Neural cell (in vitro differentiated cells): ENCODE results near the gene BRD9.
"Not testable (repeated sequence)": the region's sequence is repeated elsewhere in the genome, so short reads cannot be mapped to it uniquely, and the experiment has no call there.

ENCODE experiments used
- CTCF ChIP-seq: fragments of 450-650 bp; IDR thresholded peaks from 2 replicates; pipeline ENCODE4 v1.5.1; 2014; ENCODE audit warnings: antibody characterized with exemption, mild to moderate bottlenecking, moderate library complexity; ENCODE audit not compliant: poor library complexity, severe bottlenecking
- EZH2 ChIP-seq: fragments of 200-600, 300-800 bp; shearing (Covaris generic), sonication (generic); IDR thresholded peaks from 2 replicates; pipeline ENCODE4 v1.6.1; 2014; ENCODE audit warnings: antibody characterized with exemption, low read length, borderline replicate concordance, mild to moderate bottlenecking; ENCODE audit not compliant: insufficient read depth, poor library complexity, severe bottlenecking
- MXI1 ChIP-seq: fragments of 450-650 bp; conservative IDR thresholded peaks from 2 replicates; pipeline ENCODE4 v1.6.1; 2014; ENCODE audit warnings: antibody characterized with exemption, mild to moderate bottlenecking; ENCODE audit not compliant: poor library complexity, severe bottlenecking
- REST ChIP-seq: IDR thresholded peaks from 2 replicates; pipeline ENCODE4 v1.6.1; 2012; ENCODE audit warnings: borderline replicate concordance

- not testable (repeated sequence) for TF ChIP-seq REST, CTCF, EZH2, MXI1
Observed at GRCh38 chr5:842402-843221, 50.0 kb downstream of the BRD9 start.
